Spleen (tissue), 7 donors: ENCODE measurements around the gene TMEM179.

Source experiments
- POLR2A ChIP-seq, 3 donors: fragments of 450-650 bp; IDR thresholded peaks; one replicate each; pipeline ENCODE4 v1.5.1; 2017; ENCODE audit warnings: antibody characterized with exemption in 3 of 3, mild to moderate bottlenecking in 1 of 3
- POLR2AphosphoS5 ChIP-seq, 3 donors: sonication (generic); formaldehyde crosslinking; IDR thresholded peaks; one replicate each; pipeline ENCODE4 v1.5.1; 2017; ENCODE audit warnings: antibody characterized with exemption in 3 of 3
- TF ChIP-seq, protein P1 (sequence below), 11 experiments: fragments of 200-600 bp in 7 of 11; fragments of 450-650 bp in 4 of 11; sonication (generic) in 4 of 11; IDR thresholded peaks in 8 of 11; conservative IDR thresholded peaks in 3 of 11; 1 replicate in 7 of 11; 2 replicates in 4 of 11; pipeline versions ENCODE4 v1.4.0 to v1.8.0; 2016 to 2021; ENCODE audit warnings: antibody characterized with exemption in 11 of 11, inconsistent platforms in 4 of 11, mild to moderate bottlenecking in 1 of 11
- donor health status: DM: no; HTN: no; CAD: no; lungs with moderate emphysema.
- donor health status: DM: no; HTN: no; CAD: no.
- donor health status: DM: no; HTN: no; CAD: no.

DNA sequence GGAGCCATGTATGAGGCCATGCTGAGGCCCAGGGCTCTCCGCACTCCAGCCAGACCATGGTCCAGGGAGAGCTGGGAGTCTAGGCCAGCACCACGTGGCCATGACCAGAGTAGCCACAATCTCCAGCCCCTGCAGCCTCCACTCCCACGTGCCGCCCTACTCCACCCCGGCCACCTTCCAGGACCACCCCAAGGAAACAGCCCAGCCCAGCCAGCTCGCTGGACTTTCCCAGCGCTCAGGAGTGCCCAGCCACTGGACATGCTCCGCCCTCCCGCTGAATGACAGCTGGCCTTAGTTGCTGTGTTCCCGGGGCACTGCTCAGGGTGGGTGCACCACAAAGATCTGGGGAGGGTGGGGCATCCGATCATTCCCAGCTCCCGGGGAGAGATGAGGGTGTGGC is 27.1 kb downstream of the TMEM179 start:
- no peak for TF ChIP-seq POLR2A (IDR thresholded peaks at IDR 0.05)
- TF ChIP-seq, protein P1, sequence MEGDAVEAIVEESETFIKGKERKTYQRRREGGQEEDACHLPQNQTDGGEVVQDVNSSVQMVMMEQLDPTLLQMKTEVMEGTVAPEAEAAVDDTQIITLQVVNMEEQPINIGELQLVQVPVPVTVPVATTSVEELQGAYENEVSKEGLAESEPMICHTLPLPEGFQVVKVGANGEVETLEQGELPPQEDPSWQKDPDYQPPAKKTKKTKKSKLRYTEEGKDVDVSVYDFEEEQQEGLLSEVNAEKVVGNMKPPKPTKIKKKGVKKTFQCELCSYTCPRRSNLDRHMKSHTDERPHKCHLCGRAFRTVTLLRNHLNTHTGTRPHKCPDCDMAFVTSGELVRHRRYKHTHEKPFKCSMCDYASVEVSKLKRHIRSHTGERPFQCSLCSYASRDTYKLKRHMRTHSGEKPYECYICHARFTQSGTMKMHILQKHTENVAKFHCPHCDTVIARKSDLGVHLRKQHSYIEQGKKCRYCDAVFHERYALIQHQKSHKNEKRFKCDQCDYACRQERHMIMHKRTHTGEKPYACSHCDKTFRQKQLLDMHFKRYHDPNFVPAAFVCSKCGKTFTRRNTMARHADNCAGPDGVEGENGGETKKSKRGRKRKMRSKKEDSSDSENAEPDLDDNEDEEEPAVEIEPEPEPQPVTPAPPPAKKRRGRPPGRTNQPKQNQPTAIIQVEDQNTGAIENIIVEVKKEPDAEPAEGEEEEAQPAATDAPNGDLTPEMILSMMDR (IDR thresholded peaks at IDR 0.05 in 8 of 11, conservative IDR thresholded peaks at IDR 0.05 in 3 of 11) = no peak
- TF ChIP-seq POLR2AphosphoS5 (IDR thresholded peaks at IDR 0.05) = no peak
